Measurements from ENCODE around the gene GGTLC3. TPM values are rescaled to one million over a fixed set of nuclear protein-coding genes. Genes with fewer than 3 reads are reported as not detected.

The GGTLC3 gene
- total and polyA plus RNA-seq, 5 experiments from 2014 or later, result 0.49 TPM; not detected in 4

Other genes starting within 250 kb of the GGTLC3 start
- 10 to 100 TPM; 11.4 to 12.4 TPM for gene TMEM191B, start 9.6 kb upstream of the GGTLC3 start, total RNA-seq
- gene TMEM191B, start 9.6 kb upstream of the GGTLC3 start, polyA plus RNA-seq, result 1 to 10 TPM in 1 of 3 donors, under 1 TPM in 2; 0.84 to 1.2 (median 0.88) TPM
- 1 to 10 TPM; 6.3 to 7.0 TPM for gene RIMBP3, start 93.8 kb upstream of the GGTLC3 start, total RNA-seq
- 1 to 10 TPM in 2 of 3 donors, under 1 TPM in 1; 0.46 to 2.1 (median 1.0) TPM for gene RIMBP3, start 93.8 kb upstream of the GGTLC3 start, polyA plus RNA-seq

All from naive thymus-derived CD8-positive, alpha-beta T cell (primary cell).